Activated naive CD8-positive, alpha-beta T cell treated with anti-CD3 and anti-CD28 coated beads for 36 hours (primary cell): ENCODE data around the gene MPP3. TPM values are rescaled to one million over a fixed set of nuclear protein-coding genes. Genes with fewer than 3 reads are reported as not detected.

Source experiments
- DNase-seq: peaks from one replicate; pipeline ENCODE4 v3.0.0; 2021
- H3K27ac Mint-ChIP-seq: one replicate; pipeline ENCODE4 v1.8.0; 2022; ENCODE audit warnings: mild to moderate bottlenecking, moderate library complexity, mixed read lengths
- H3K27me3 Mint-ChIP-seq: one replicate; pipeline ENCODE4 v1.8.0; 2022; ENCODE audit warnings: mild to moderate bottlenecking, mixed read lengths
- H3K36me3 Mint-ChIP-seq: one replicate; pipeline ENCODE4 v1.8.0; 2021; ENCODE audit warnings: mild to moderate bottlenecking, mixed read lengths
- H3K4me1 Mint-ChIP-seq: one replicate; pipeline ENCODE4 v1.8.0; 2021; ENCODE audit warnings: mixed read lengths
- H3K4me3 Mint-ChIP-seq: one replicate; pipeline ENCODE4 v1.8.0; 2022; ENCODE audit warnings: mild to moderate bottlenecking, moderate library complexity, mixed read lengths
- H3K9me3 Mint-ChIP-seq: one replicate; pipeline ENCODE4 v1.8.0; 2022; ENCODE audit warnings: mixed read lengths
- total RNA-seq, 2 experiments: library from RNA; stranded (reverse); gene quantifications; one replicate each; pipeline ENCODE4 v1.2.3, GENCODE V29; 2021

MPP3 gene
- total RNA-seq, 2 experiments from 2014 or later, result 0.80 to 1.1 TPM

GRCh38 chr17:43784068-43784467 lies 48.9 kb downstream of the MPP3 start:
- Mint-ChIP-seq H3K4me1 (peaks cover 3% of the 10 kb centered on the region), H3K9me3 (no peaks in the 10 kb centered on the region), H3K36me3 (no peaks in the 10 kb centered on the region), H3K27ac (no peak overlapping the region), H3K27me3 (peaks cover 32% of the 10 kb centered on the region), H3K4me3 (no peak overlapping the region)
- no peak for DNase-seq

GRCh38 chr17:43782913-43783680 lies 49.8 kb downstream of the MPP3 start:
- peaks cover 32% of the 10 kb centered on the region for H3K27me3 Mint-ChIP-seq
- DNase-seq, result no peak
- H3K27ac Mint-ChIP-seq, result no peak overlapping the region
- no peak overlapping the region for H3K4me3 Mint-ChIP-seq
- no peaks in the 10 kb centered on the region for H3K36me3 Mint-ChIP-seq
- no peaks in the 10 kb centered on the region for H3K9me3 Mint-ChIP-seq
- H3K4me1 Mint-ChIP-seq, result peaks cover 3% of the 10 kb centered on the region

DNA sequence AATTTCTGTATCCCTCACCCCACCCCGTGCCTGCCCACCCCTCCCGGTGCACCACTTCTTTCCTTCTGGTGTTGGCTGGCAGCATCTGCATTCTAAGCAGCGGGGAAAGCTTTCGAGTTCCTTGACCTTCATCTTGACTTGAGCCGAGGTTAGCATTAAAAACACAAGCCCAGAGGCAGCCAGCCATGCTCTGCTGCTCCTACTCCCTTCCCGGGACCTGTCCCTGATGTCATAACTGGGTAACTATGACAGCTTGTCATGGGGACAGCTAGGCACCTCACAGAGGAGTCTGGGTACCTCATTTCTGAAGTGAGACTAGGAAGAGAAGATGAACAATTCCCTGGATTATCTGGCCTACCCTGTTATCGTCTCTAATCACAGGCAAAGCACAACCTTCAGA lies 52.8 kb downstream of the MPP3 start, which contains the start of gene CFAP97D1:
Gene CFAP97D1, plus strand, starts transcription at position 301 of the 400 bp plus-strand sequence. Its CDS starts 28 bp downstream, at position 329.
- Mint-ChIP-seq H3K9me3 (no peaks in the 10 kb centered on the region), H3K4me3 (peak within 1 kb of the TSS; percentile 77), H3K36me3 (peaks cover 2% of the 10 kb centered on the region), H3K4me1 (peaks cover 3% of the 10 kb centered on the region), H3K27ac (no peak within 1 kb of the TSS), H3K27me3 (peaks cover 32% of the 10 kb centered on the region)
- DNase-seq, result no peak

DNA sequence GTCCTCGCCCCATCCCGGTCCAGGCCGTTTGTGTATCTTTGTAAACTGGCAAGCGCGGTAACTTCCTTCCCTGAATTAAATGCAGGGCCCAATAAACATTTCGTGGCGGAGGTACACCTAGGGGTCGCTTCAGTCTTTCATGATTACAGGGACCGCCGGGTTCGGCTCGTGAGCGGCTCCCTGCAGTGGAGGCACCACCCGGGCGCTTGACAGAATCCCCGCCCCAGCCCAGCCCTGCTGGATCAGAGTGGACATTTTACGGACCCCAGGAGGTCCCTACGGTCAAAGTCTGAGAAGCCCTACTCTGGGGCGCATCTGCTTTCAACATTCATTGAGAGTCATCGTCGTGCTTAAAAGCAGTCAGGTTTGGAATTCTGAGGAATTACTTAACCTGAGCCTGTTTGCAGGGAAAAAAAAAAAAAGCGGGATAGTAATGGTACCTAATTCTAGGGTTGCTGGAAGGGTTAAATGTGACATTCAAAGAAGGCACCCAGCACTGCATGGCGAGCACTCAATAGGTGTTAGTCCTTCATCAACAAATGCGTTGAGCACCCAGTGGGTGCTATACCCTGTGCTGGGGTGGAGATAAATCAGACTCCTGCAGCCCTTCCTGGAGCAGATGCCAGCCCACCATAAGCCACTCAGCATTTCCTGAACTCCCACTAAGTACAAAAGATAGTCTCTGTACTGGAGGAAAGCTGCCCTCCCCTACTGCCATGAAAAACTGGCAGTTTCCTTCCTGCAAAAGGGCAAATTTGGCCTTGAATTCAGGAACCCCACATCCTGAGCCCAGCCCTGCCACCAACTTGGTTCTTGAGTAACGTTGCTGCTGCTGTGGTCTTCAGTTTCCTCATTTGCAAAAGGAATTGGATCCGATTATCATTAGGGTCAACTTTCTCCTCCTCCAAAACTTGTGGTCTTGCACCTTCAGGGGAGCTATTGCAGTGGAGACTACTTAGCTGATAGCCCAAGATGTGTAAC lies 53.5 kb downstream of the MPP3 start:
- no peak for DNase-seq
- peaks cover 2% of the 10 kb centered on the region for H3K36me3 Mint-ChIP-seq
- H3K27ac Mint-ChIP-seq, result no peak overlapping the region
- H3K4me1 Mint-ChIP-seq, result peaks cover 3% of the 10 kb centered on the region
- no peaks in the 10 kb centered on the region for H3K9me3 Mint-ChIP-seq
- peaks cover 32% of the 10 kb centered on the region for H3K27me3 Mint-ChIP-seq
- peak overlapping the region; percentile 77 for H3K4me3 Mint-ChIP-seq

GRCh38 chr17:43778337-43779144 lies 54.4 kb downstream of the MPP3 start, which contains the start of gene DUSP3:
TSS of gene DUSP3 (minus strand) at chr17:43778977. CDS start at chr17:43778924, 53 bp downstream.
- Mint-ChIP-seq H3K9me3 (no peaks in the 10 kb centered on the region), H3K4me3 (peak within 1 kb of the TSS; percentile 81), H3K27ac (peak within 1 kb of the TSS; percentile 78), H3K27me3 (peaks cover 32% of the 10 kb centered on the region), H3K4me1 (peaks cover 3% of the 10 kb centered on the region), H3K36me3 (peaks cover 5% of the 10 kb centered on the region)
- DNase-seq, result peak; percentile 83

GRCh38 chr17:43774304-43775250 lies 58.4 kb downstream of the MPP3 start:
- no peaks in the 10 kb centered on the region for H3K9me3 Mint-ChIP-seq
- no peak for DNase-seq
- peaks cover 11% of the 10 kb centered on the region for H3K36me3 Mint-ChIP-seq
- peaks cover 3% of the 10 kb centered on the region for H3K4me1 Mint-ChIP-seq
- no peak overlapping the region for H3K4me3 Mint-ChIP-seq
- no peak overlapping the region for H3K27ac Mint-ChIP-seq
- H3K27me3 Mint-ChIP-seq, result peaks cover 5% of the 10 kb centered on the region

DNA sequence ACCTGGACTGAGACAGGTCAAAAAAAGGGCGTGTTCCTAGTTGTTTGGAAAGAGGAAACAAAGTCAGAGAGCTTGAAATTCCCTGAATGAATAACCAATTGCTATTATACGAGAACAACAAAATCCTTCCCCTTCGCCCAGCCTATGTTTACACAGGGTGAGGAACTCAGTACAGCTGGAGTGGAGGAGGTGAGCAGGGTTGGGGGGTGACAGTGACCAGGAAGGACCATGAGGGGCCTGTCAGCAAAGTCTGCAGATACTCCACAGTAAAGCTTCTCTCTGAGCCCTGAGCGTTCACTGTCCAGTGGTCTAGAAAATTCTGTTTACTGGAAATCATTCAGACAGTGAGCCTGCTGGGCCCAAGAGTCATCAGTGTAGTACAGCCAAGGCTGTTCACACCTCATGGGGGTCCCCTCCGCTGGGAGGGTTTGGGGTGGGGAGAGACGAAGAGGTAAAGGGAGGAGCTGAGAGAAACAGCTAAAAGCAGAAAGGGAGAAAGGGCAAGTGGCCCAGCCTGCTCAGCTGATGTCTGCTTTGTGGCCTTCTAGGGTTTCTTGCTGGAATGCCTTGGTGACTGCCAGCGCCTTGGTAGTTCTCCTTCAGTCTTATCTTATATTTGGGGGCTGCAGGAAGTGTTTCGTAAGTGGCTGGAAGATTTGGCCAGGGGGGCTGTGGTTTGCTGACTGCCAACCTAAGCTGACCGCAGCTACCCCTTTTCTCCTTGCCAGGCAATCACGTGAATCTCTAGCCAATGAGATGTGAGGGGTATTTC lies 59.9 kb downstream of the MPP3 start:
- H3K36me3 Mint-ChIP-seq, result peaks cover 12% of the 10 kb centered on the region
- no peaks in the 10 kb centered on the region for H3K9me3 Mint-ChIP-seq
- H3K27me3 Mint-ChIP-seq, result no peaks in the 10 kb centered on the region
- H3K4me1 Mint-ChIP-seq, result no peaks in the 10 kb centered on the region
- no peak overlapping the region for H3K27ac Mint-ChIP-seq
- no peak for DNase-seq
- H3K4me3 Mint-ChIP-seq, result no peak overlapping the region

DNA sequence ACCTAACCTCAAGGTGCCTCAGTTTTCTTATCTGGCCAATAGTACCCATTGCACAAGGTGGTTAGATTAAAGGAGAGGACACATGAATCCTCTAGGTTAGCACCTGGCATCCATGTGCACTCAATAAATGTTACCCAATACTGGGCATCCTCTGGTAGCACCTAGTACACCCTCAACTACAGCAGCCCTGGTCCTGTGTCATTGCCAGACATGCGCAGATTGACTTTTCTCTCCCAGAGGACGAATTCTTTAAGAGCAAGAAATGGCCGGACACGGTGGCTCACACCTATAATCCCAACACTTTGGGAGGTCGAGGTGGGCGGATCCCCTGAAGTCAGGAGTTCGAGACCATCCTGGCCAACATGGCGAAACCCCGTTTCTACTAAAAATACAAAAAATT lies 61.5 kb downstream of the MPP3 start:
- Mint-ChIP-seq H3K27ac (no peak overlapping the region), H3K36me3 (peaks cover 11% of the 10 kb centered on the region), H3K4me3 (no peak overlapping the region), H3K4me1 (no peaks in the 10 kb centered on the region), H3K9me3 (no peaks in the 10 kb centered on the region), H3K27me3 (no peaks in the 10 kb centered on the region)
- DNase-seq, result no peak

DNA sequence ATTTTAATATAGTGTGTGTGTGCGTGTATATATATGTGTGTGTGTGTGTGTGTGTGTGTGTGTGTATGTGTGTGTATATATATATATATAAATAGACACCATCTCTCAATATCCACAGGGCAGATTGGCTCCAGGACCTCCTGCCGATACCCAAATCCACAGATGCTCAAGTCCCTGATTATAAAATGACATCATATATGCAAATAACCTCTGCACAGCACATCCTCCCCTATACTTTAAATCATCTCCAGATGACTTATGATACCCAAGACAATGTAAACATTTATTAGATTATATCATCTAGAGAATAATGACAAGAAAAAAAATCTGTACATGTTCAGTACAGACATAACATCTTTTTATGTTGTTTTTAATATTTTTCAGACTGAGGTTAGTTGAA lies 62.0 kb downstream of the MPP3 start:
- H3K4me3 Mint-ChIP-seq, result no peak overlapping the region
- peaks cover 12% of the 10 kb centered on the region for H3K36me3 Mint-ChIP-seq

GRCh38 chr17:43769859-43770258 lies 63.1 kb downstream of the MPP3 start:
- H3K36me3 Mint-ChIP-seq, result peaks cover 12% of the 10 kb centered on the region
- H3K4me1 Mint-ChIP-seq, result no peaks in the 10 kb centered on the region
- H3K27ac Mint-ChIP-seq, result no peak overlapping the region
- no peak for DNase-seq
- no peak overlapping the region for H3K4me3 Mint-ChIP-seq
- H3K27me3 Mint-ChIP-seq, result no peaks in the 10 kb centered on the region
- no peaks in the 10 kb centered on the region for H3K9me3 Mint-ChIP-seq

More for the DNA sequence above, 62.0 kb downstream of the MPP3 start:
- Mint-ChIP-seq H3K27ac (no peak overlapping the region), H3K27me3 (no peaks in the 10 kb centered on the region), H3K4me1 (no peaks in the 10 kb centered on the region), H3K9me3 (no peaks in the 10 kb centered on the region)
- DNase-seq, result no peak

GRCh38 chr17:43769426-43769825 lies 63.5 kb downstream of the MPP3 start:
- H3K27me3 Mint-ChIP-seq, result no peaks in the 10 kb centered on the region

GRCh38 chr17:43768943-43769342 lies 64.0 kb downstream of the MPP3 start:
- Mint-ChIP-seq H3K4me1 (no peaks in the 10 kb centered on the region), H3K27me3 (no peaks in the 10 kb centered on the region), H3K27ac (no peak overlapping the region), H3K4me3 (no peak overlapping the region), H3K36me3 (peaks cover 12% of the 10 kb centered on the region), H3K9me3 (no peaks in the 10 kb centered on the region)
- DNase-seq, result no peak

More at GRCh38 chr17:43769426-43769825, 63.5 kb downstream of the MPP3 start:
- Mint-ChIP-seq H3K27ac (no peak overlapping the region), H3K4me3 (no peak overlapping the region), H3K9me3 (no peaks in the 10 kb centered on the region), H3K36me3 (peaks cover 12% of the 10 kb centered on the region), H3K4me1 (no peaks in the 10 kb centered on the region)
- DNase-seq, result no peak

DNA sequence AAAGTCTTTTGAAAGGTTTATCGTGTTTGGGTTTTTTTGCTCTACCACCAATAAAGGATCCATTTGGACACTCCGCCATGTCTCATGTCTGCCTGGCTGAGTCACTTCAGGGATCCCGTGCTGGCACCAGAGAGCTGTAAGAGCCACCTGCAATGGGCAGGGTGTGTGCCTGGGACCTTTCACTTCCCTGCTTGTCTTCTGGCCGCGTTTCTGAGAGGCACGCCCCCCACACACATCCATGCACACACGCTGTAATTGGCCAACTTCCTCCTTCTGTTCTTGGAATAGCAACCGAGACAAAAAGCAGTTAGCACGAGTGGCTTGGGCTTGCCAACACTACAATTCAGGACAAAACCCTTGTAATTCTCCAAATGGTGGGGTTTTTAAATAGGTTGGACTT lies 64.6 kb downstream of the MPP3 start:
- Mint-ChIP-seq H3K4me1 (no peaks in the 10 kb centered on the region), H3K9me3 (no peaks in the 10 kb centered on the region), H3K27ac (no peak overlapping the region), H3K36me3 (peaks cover 7% of the 10 kb centered on the region), H3K4me3 (no peak overlapping the region), H3K27me3 (no peaks in the 10 kb centered on the region)
- no peak for DNase-seq
